ENCODE measurements around the gene IKBKE. TPM values are rescaled to one million over a fixed set of nuclear protein-coding genes. Genes with fewer than 3 reads are reported as not detected.

Gene IKBKE
- total and polyA plus RNA-seq, 10 of the 15 experiments (the other 5 are each of a cell fraction or from before 2014, with no cell fraction given): 12.8 to 35.1 (median 23.1) TPM

GRCh38 chr1:206507284-206508129, 37.2 kb downstream of the IKBKE start, which contains the start of gene RASSF5 (continued):
- no peak for TF ChIP-seq IRF5 (IDR thresholded peaks at IDR 0.05; ENCODE audit: borderline replicate concordance)
- no peak for TF ChIP-seq NRF1 (conservative IDR thresholded peaks at IDR 0.05; ENCODE audit: low read depth, low read length)
- no peak for TF ChIP-seq CREM (IDR thresholded peaks at IDR 0.05; ENCODE audit: low read depth)
- peak; percentile 57 for TF ChIP-seq NKRF (conservative IDR thresholded peaks at IDR 0.05)
- TF ChIP-seq YY1 (IDR thresholded peaks at IDR 0.05; ENCODE audit: low read depth, low read length): peak; percentile 63; the same call in 1 of the 2 replicates
- TF ChIP-seq E2F4 (IDR thresholded peaks at IDR 0.05; ENCODE audit: low read depth, low read length): no peak
- peak; percentile 78; the same call in 1 of the 2 replicates for TF ChIP-seq POLR2AphosphoS2 (IDR thresholded peaks at IDR 0.05; ENCODE audit: low read depth, low read length)
- 0 out of 2 replicates have a peak, but pooled peaks have one; percentile 19 for TF ChIP-seq ZNF217 (IDR thresholded peaks at IDR 0.05)
- TF ChIP-seq MXI1 (IDR thresholded peaks at IDR 0.05; ENCODE audit: low read depth, low read length): no peak
- no peak for TF ChIP-seq CBX3 (IDR thresholded peaks at IDR 0.05; ENCODE audit: borderline replicate concordance, low read depth)
- no peak for TF ChIP-seq SIX5 (IDR thresholded peaks at IDR 0.05; ENCODE audit: low read depth, low read length, severe bottlenecking)
- 0 out of 2 replicates have a peak, but pooled peaks have one; percentile 22 for TF ChIP-seq NR2F1 (conservative IDR thresholded peaks at IDR 0.05)
- TF ChIP-seq HCFC1 (IDR thresholded peaks at IDR 0.05; ENCODE audit: low read length): no peak
- no peak for TF ChIP-seq STAT3 (IDR thresholded peaks at IDR 0.05; ENCODE audit: low read depth, low read length)
- no peak for TF ChIP-seq PAX5 (IDR thresholded peaks at IDR 0.05; ENCODE audit: borderline replicate concordance, low read depth, low read length)
- no peak for TF ChIP-seq REST (IDR thresholded peaks at IDR 0.05; ENCODE audit: low read depth, low read length)
- TF ChIP-seq, protein P1, sequence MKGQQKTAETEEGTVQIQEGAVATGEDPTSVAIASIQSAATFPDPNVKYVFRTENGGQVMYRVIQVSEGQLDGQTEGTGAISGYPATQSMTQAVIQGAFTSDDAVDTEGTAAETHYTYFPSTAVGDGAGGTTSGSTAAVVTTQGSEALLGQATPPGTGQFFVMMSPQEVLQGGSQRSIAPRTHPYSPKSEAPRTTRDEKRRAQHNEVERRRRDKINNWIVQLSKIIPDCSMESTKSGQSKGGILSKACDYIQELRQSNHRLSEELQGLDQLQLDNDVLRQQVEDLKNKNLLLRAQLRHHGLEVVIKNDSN (IDR thresholded peaks at IDR 0.05; ENCODE audit: borderline replicate concordance, extremely low read length, insufficient read depth, low read depth, low read length): no peak
- 0 out of 2 replicates have a peak, but pooled peaks have one; percentile 5 for TF ChIP-seq TCF12 (IDR thresholded peaks at IDR 0.05; ENCODE audit: low read depth, low read length)

All from GM12878 (cell line).